ENCODE data around the gene TRPM1. TPM values are rescaled to one million over a fixed set of nuclear protein-coding genes. Genes with fewer than 3 reads are reported as not detected.

TRPM1 gene
- total and polyA plus RNA-seq, 9 of the 15 experiments (the other 6 are each of a cell fraction or from before 2014, with no cell fraction given), result 0.01 to 0.06 (median 0.03) TPM; not detected in 5

DNA sequence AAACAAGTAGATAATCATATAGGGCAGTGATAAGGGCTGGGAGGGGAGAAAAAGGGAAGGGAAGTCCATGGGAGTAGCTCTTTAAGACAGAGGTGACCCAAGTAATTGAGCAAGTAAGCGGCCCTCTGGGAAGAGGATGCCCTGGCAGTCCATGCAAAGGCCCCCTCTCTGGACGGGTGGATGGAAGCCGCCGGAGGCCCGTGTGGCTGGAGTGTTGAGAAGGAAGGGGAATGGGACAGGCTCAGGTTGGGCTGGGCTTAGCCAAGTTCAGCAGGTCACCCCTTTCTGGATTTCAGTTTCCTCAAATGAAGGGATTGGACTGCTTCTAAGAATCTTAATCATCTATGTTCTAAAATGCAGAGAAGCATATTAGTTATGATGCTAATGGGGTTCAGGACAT lies 32.4 kb upstream of the TRPM1 start:
- DNase-seq (ENCODE audit: extremely low read depth in 1 of 4, low spot score in 3 of 4) (no peak), ATAC-seq (no peak), FAIRE-seq (no peak)
- peaks cover 2 to 5% of the 10 kb centered on the region in 2 experiments; a peak in 2 of 5 replicates for H3K27me3 ChIP-seq (ENCODE audit: control insufficient read depth in 2 of 2, insufficient read depth in 2 of 2, low read length in 2 of 2)
- no peaks in the 10 kb centered on the region for H3K79me2 ChIP-seq (ENCODE audit: control insufficient read depth, insufficient read depth, low read length)
- BruUV-seq (replicated peaks), result no TSS peak
- H2AFZ ChIP-seq (ENCODE audit: low read depth, low read length), result no peak overlapping the region
- H3K4me1 ChIP-seq (replicated peaks in 1 of 2; ENCODE audit: control insufficient read depth in 2 of 2, insufficient read depth in 2 of 2, low read length in 2 of 2), result no peaks in the 10 kb centered on the region; a peak in 1 of 5 replicates
- POLR2A ChIA-PET, result interaction anchor here (0.7 kb wide), 1 partner anchor 42 kb away, joined by 3 read pairs; no protein-coding TSS in a partner anchor
- intact Hi-C loops (cut with micrococcal nuclease) (no loop called here), in situ Hi-C loops (cut with MboI) (no loop called here)
- H3K9me3 ChIP-seq (replicated peaks; ENCODE audit: control insufficient read depth, insufficient read depth, low read depth, low read length), result no peaks in the 10 kb centered on the region
- H3K4me2 ChIP-seq (ENCODE audit: insufficient read depth, low read length), result no peak overlapping the region
- no peak overlapping the region for H3K4me3 ChIP-seq
- CTCF ChIA-PET (ENCODE audit: low intra/inter-chr PET ratio), result no interaction called here
- WGBS (ENCODE audit: insufficient coverage, low coverage, missing lambda C conversion rate), result 0% methylated on average over 4 of the region's 5 CpGs
- H3K9ac ChIP-seq (ENCODE audit: insufficient read depth in 1 of 2, low read depth in 2 of 2, low read length in 2 of 2), result no peak overlapping the region; a peak in 1 of 4 replicates
- no peaks in the 10 kb centered on the region for H3K9me1 ChIP-seq (ENCODE audit: control insufficient read depth, insufficient read depth, low read length)
- H3K36me3 ChIP-seq (ENCODE audit: control insufficient read depth, insufficient read depth, low read length), result no peaks in the 10 kb centered on the region
- peaks cover 3% of the 10 kb centered on the region; the same call in 1 of the 2 replicates for H4K20me1 ChIP-seq (replicated peaks; ENCODE audit: control insufficient read depth, insufficient read depth, low read length)
- H3K27ac ChIP-seq (ENCODE audit: extremely low read depth, low read depth, low read length), result no peak overlapping the region
- no peak for TF ChIP-seq KAT7 (CRISPR knock-in tag; IDR thresholded peaks at IDR 0.05; ENCODE audit: borderline replicate concordance)
- no peak for TF ChIP-seq ZNF445 (CRISPR knock-in tag; IDR thresholded peaks at IDR 0.05; ENCODE audit: low read depth)
- no peak for TF ChIP-seq ZNF263 (CRISPR knock-in tag; IDR thresholded peaks at IDR 0.05; ENCODE audit: borderline replicate concordance)
- TF ChIP-seq ZNF384 (IDR thresholded peaks at IDR 0.05; ENCODE audit: low read depth, low read length), result no peak
- TF ChIP-seq, protein P1, sequence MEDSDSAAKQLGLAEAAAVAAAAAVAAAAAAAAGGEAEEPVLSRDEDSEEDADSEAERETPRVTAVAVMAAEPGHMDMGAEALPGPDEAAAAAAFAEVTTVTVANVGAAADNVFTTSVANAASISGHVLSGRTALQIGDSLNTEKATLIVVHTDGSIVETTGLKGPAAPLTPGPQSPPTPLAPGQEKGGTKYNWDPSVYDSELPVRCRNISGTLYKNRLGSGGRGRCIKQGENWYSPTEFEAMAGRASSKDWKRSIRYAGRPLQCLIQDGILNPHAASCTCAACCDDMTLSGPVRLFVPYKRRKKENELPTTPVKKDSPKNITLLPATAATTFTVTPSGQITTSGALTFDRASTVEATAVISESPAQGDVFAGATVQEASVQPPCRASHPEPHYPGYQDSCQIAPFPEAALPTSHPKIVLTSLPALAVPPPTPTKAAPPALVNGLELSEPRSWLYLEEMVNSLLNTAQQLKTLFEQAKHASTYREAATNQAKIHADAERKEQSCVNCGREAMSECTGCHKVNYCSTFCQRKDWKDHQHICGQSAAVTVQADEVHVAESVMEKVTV (CRISPR knock-in tag; IDR thresholded peaks at IDR 0.05), result no peak
- no peak for TF ChIP-seq POLR3G (IDR thresholded peaks at IDR 0.05; ENCODE audit: extremely low read depth, insufficient read length, insufficient replicate concordance)
- no peak for TF ChIP-seq ZNF644 (tag; IDR thresholded peaks at IDR 0.05; ENCODE audit: low read depth)
- TF ChIP-seq, protein P2, sequence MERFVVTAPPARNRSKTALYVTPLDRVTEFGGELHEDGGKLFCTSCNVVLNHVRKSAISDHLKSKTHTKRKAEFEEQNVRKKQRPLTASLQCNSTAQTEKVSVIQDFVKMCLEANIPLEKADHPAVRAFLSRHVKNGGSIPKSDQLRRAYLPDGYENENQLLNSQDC (CRISPR knock-in tag; IDR thresholded peaks at IDR 0.05), result no peak
